Spleen (tissue), 7 donors: ENCODE results near the gene RNF166.
A peak's percentile ranks its signal among the peaks of the same experiment; 100 is the strongest.

Source experiments
- POLR2A ChIP-seq, 3 donors: fragments of 450-650 bp; IDR thresholded peaks; one replicate each; pipeline ENCODE4 v1.5.1; 2017; ENCODE audit warnings: antibody characterized with exemption in 3 of 3, mild to moderate bottlenecking in 1 of 3
- POLR2AphosphoS5 ChIP-seq, 3 donors: sonication (generic); formaldehyde crosslinking; IDR thresholded peaks; one replicate each; pipeline ENCODE4 v1.5.1; 2017; ENCODE audit warnings: antibody characterized with exemption in 3 of 3
- TF ChIP-seq, protein P1 (sequence below), 11 experiments: fragments of 200-600 bp in 7 of 11; fragments of 450-650 bp in 4 of 11; sonication (generic) in 4 of 11; IDR thresholded peaks in 8 of 11; conservative IDR thresholded peaks in 3 of 11; 1 replicate in 7 of 11; 2 replicates in 4 of 11; pipeline versions ENCODE4 v1.4.0 to v1.8.0; 2016 to 2021; ENCODE audit warnings: antibody characterized with exemption in 11 of 11, inconsistent platforms in 4 of 11, mild to moderate bottlenecking in 1 of 11
- donor health status: DM: no; HTN: no; CAD: no; lungs with moderate emphysema.
- donor health status: DM: no; HTN: no; CAD: no.
- donor health status: DM: no; HTN: no; CAD: no.

DNA sequence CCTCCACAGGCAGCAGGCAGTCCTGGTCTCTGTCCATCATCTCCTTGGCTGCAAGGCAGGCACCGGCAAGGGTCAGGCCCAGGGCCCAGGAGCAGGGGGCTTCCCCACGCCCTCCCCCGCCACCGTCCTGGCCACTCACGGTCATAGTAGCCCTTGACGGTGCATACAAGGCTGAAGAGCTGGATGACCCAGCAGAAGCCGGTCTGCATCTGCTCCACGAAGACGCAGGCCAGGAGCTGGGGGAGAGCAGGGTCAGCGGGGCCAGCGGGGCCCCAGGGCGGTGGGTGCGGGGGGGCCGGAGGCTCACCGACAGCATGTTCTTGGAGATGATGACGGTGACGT lies 20.2 kb upstream of the RNF166 start:
- TF ChIP-seq POLR2A (IDR thresholded peaks at IDR 0.05) = no peak
- TF ChIP-seq, protein P1, sequence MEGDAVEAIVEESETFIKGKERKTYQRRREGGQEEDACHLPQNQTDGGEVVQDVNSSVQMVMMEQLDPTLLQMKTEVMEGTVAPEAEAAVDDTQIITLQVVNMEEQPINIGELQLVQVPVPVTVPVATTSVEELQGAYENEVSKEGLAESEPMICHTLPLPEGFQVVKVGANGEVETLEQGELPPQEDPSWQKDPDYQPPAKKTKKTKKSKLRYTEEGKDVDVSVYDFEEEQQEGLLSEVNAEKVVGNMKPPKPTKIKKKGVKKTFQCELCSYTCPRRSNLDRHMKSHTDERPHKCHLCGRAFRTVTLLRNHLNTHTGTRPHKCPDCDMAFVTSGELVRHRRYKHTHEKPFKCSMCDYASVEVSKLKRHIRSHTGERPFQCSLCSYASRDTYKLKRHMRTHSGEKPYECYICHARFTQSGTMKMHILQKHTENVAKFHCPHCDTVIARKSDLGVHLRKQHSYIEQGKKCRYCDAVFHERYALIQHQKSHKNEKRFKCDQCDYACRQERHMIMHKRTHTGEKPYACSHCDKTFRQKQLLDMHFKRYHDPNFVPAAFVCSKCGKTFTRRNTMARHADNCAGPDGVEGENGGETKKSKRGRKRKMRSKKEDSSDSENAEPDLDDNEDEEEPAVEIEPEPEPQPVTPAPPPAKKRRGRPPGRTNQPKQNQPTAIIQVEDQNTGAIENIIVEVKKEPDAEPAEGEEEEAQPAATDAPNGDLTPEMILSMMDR (IDR thresholded peaks at IDR 0.05 in 8 of 11, conservative IDR thresholded peaks at IDR 0.05 in 3 of 11) = no peak
- TF ChIP-seq POLR2AphosphoS5 (IDR thresholded peaks at IDR 0.05) = peak in 1 of 3 donors; percentile 5
